Measurements from ENCODE around the gene LHFPL6. TPM values are rescaled to one million over a fixed set of nuclear protein-coding genes. Genes with fewer than 3 reads are reported as not detected.

Gene LHFPL6
- total RNA-seq, 3 donors from 2014 or later: 54.2 to 99.6 (median 91.7) TPM

DNA sequence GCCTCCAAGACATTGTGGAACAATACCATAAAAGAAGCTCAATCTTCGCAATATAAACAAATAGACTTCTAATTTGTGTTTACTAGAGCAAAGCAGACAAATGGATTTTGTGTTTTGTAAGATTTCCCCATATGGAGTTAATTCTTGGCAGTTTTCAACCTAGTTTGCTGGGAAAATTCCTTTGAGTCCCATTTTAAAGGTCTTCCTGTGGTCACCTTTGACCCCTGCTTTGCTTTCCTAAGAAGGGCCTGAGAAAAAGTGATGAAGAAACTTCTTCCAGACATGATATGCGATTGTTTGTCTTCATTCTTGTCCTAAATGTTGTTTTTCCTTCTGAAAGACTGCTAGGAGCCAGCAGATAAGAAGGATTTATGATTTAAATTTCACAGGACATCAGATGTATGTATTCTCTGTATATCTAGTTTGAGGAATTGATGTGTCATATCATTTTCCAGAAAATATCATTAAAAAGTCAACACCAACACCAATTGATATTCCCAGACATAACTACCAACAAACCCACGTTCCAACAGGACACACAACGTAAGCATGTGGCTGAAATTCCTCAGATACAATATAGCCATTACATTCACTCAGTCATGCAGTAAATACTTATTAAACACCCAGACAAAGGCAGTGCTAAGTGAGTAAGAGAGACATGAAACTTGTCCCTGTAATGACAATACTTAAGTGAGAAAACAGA, 276.4 kb downstream of the LHFPL6 start:
- peak overlapping the region in 1 of 2 donors; percentile 46 for H3K27ac ChIP-seq
- intact Hi-C loops (cut with DNase I; ENCODE audit: low total_unique reads): no loop called here

DNA sequence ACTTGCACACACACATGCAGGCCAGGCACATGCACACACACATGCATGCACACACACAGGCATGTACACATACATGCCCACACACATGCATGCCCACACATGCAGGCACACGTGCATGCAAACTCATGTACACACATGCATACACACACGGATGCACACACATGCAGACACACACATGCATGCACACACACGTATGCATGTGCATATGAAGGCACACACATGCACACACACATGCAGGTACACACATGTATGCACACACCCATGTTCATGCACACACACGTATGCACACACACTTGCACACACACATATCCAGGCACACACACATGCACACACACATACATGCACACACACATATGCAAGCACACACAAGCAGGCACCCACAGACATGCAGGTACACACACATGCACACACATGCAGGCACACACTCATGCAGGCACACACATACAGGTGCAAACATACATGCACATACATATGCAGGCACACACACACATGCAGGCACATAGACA, 278.1 kb downstream of the LHFPL6 start:
- no peaks in the 10 kb centered on the region for H3K4me1 ChIP-seq
- no peaks in the 10 kb centered on the region for H3K36me3 ChIP-seq
- H3K4me3 ChIP-seq: no peak overlapping the region
- H3K9me3 ChIP-seq: no peaks in the 10 kb centered on the region
- H3K27me3 ChIP-seq: no peaks in the 10 kb centered on the region
- no peak for DNase-seq (ENCODE audit: low spot score in 2 of 2)
- intact Hi-C loops (cut with DNase I; ENCODE audit: low total_unique reads): no loop called here
- H3K27ac ChIP-seq: no peak overlapping the region
- no peak for TF ChIP-seq POLR2A (IDR thresholded peaks at IDR 0.05)
- TF ChIP-seq, protein P1, sequence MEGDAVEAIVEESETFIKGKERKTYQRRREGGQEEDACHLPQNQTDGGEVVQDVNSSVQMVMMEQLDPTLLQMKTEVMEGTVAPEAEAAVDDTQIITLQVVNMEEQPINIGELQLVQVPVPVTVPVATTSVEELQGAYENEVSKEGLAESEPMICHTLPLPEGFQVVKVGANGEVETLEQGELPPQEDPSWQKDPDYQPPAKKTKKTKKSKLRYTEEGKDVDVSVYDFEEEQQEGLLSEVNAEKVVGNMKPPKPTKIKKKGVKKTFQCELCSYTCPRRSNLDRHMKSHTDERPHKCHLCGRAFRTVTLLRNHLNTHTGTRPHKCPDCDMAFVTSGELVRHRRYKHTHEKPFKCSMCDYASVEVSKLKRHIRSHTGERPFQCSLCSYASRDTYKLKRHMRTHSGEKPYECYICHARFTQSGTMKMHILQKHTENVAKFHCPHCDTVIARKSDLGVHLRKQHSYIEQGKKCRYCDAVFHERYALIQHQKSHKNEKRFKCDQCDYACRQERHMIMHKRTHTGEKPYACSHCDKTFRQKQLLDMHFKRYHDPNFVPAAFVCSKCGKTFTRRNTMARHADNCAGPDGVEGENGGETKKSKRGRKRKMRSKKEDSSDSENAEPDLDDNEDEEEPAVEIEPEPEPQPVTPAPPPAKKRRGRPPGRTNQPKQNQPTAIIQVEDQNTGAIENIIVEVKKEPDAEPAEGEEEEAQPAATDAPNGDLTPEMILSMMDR (IDR thresholded peaks at IDR 0.05): no peak
- TF ChIP-seq POLR2AphosphoS5 (IDR thresholded peaks at IDR 0.05): no peak

More for the DNA sequence above, 276.4 kb downstream of the LHFPL6 start:
- Histone ChIP-seq H3K4me3 (no peak overlapping the region), H3K36me3 (no peaks in the 10 kb centered on the region), H3K4me1 (no peaks in the 10 kb centered on the region), H3K27me3 (no peaks in the 10 kb centered on the region), H3K9me3 (no peaks in the 10 kb centered on the region)
- no peak for TF ChIP-seq POLR2A (IDR thresholded peaks at IDR 0.05)
- TF ChIP-seq, protein P1 (IDR thresholded peaks at IDR 0.05): no peak
- no peak for DNase-seq (ENCODE audit: low spot score in 2 of 2)

DNA sequence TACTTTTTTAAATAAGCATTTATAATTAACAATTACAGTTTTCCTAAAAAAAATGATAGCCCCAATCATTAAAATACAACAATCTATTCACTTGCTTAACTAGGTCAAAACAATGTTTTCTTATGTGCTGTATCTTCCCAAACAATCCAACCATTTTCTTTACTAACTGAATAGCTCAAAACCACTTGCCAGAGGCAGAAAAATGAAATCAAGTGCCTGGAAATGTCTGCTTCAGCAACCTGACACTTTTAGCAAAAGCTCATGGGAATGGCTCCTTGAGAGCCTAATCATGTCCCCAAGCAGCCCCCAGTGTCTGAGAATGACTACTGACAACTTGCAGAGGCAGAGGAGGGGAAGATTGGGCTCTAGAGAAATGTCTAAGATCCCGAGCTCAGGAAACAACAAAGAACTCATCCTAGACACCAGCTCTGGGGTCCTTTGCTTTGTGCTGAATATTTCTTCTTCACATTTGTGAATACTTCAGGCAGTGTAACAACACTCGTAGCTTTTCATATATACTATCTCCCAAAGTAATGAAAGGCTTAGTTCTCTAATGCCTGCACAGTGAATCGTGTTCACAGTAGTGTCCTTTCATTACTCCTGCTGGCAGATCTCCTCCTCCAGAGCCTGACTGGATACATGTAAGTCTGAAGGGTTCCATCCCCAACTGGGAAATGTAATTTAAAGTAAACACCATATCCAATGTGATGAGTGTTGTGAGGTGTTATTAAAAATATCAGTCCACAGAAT, 280.0 kb downstream of the LHFPL6 start:
- no peaks in the 10 kb centered on the region for H3K36me3 ChIP-seq
- TF ChIP-seq POLR2AphosphoS5 (IDR thresholded peaks at IDR 0.05) (no peak), POLR2A (IDR thresholded peaks at IDR 0.05) (no peak)
- TF ChIP-seq, protein P1 (IDR thresholded peaks at IDR 0.05): no peak
- H3K4me1 ChIP-seq: no peaks in the 10 kb centered on the region
- H3K27ac ChIP-seq: no peak overlapping the region
- no peaks in the 10 kb centered on the region for H3K9me3 ChIP-seq
- no peak overlapping the region for H3K4me3 ChIP-seq
- intact Hi-C loops (cut with DNase I; ENCODE audit: low total_unique reads): loop anchor here (2.0 kb wide), 1 partner anchor 52 kb away; no protein-coding TSS in a partner anchor
- no peak for DNase-seq (ENCODE audit: low spot score in 2 of 2)
- H3K27me3 ChIP-seq: no peaks in the 10 kb centered on the region

DNA sequence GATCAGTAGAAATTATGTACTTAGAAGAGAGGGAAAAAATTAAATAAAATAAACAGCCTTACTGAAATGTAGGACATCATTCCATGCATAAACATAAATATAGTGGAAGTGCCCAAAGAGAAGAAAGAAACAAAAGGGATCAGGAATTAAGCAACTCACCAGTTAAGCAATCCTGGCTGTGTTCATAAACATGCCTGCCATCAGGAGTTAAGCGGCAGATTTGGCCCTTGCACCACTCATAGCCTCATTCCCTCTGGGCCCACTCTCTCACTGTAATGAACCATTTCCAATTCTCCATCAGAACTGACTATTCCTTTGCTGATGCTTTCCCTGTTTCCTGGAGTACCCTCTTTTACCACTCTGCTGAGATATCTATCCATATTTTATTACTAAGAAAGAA, 281.4 kb downstream of the LHFPL6 start:
- Histone ChIP-seq H3K9me3 (no peaks in the 10 kb centered on the region), H3K27me3 (no peaks in the 10 kb centered on the region), H3K4me3 (no peak overlapping the region), H3K4me1 (peaks cover 0 to 4% of the 10 kb centered on the region in 2 donors), H3K36me3 (no peaks in the 10 kb centered on the region), H3K27ac (no peak overlapping the region)
- TF ChIP-seq, protein P1 (IDR thresholded peaks at IDR 0.05): no peak
- TF ChIP-seq POLR2A (IDR thresholded peaks at IDR 0.05) (no peak), POLR2AphosphoS5 (IDR thresholded peaks at IDR 0.05) (peak in 1 of 3 donors; percentile 34)
- no peak for DNase-seq (ENCODE audit: low spot score in 2 of 2)
- intact Hi-C loops (cut with DNase I; ENCODE audit: low total_unique reads): no loop called here

DNA sequence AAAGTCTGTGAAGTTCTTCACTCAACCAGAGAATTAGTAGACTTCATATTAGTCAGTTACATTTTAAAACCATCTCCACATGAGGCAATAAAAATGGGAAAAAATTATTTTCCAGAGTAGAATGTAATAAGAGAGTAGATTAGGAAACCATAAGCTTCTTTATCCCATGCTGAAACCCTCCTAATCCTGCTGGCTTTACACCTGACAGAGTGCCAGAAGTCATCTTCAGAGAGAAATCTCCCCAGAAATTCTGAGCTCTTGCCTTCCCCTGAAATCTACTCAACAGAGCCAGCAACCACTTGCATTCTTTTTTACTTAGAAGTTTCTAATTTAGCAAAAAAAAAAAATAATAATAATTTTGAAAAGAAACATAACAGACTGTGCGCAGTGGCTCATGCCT, 284.8 kb downstream of the LHFPL6 start:
- intact Hi-C loops (cut with DNase I; ENCODE audit: low total_unique reads): no loop called here
- TF ChIP-seq POLR2A (IDR thresholded peaks at IDR 0.05) (no peak), POLR2AphosphoS5 (IDR thresholded peaks at IDR 0.05) (no peak)
- TF ChIP-seq, protein P1 (IDR thresholded peaks at IDR 0.05): no peak
- Histone ChIP-seq H3K36me3 (no peaks in the 10 kb centered on the region), H3K27ac (peak overlapping the region in 1 of 2 donors; percentile 10), H3K4me1 (peaks cover 0 to 4% of the 10 kb centered on the region in 2 donors), H3K27me3 (no peaks in the 10 kb centered on the region), H3K9me3 (no peaks in the 10 kb centered on the region), H3K4me3 (no peak overlapping the region)
- DNase-seq (ENCODE audit: low spot score in 2 of 2): no peak
